GM21737 (cell line): ENCODE measurements around the gene FARP1.
"Not testable (repeated sequence)": the region's sequence is repeated elsewhere in the genome, so short reads cannot be mapped to it uniquely, and the experiment has no call there.

ENCODE experiments used
- ATAC-seq: cut with Tn5 transposase; IDR thresholded peaks from one replicate; pipeline ENCODE4 v1.9.1; 2021; ENCODE audit warnings: mild to moderate bottlenecking, moderate library complexity; ENCODE audit not compliant: unreplicated experiment

Gene FARP1

GRCh38 chr13:98253526-98253925, 110.6 kb downstream of the FARP1 start:
- no peak for ATAC-seq

GRCh38 chr13:98254513-98254912, 111.6 kb downstream of the FARP1 start:
- no peak for ATAC-seq

- no peak for ATAC-seq
These were observed 115.3 kb downstream of the FARP1 start for GRCh38 chr13:98258226-98258625.

GRCh38 chr13:98260357-98261164, 117.7 kb downstream of the FARP1 start:
- ATAC-seq = no peak

- no peak for ATAC-seq
These were observed 118.3 kb downstream of the FARP1 start for GRCh38 chr13:98261165-98261702.

- no peak for ATAC-seq
These were observed 119.4 kb downstream of the FARP1 start for GRCh38 chr13:98262292-98262691.

GRCh38 chr13:98263841-98264240, 120.9 kb downstream of the FARP1 start:
- ATAC-seq = no peak

GRCh38 chr13:98264877-98265276, 122.0 kb downstream of the FARP1 start:
- no peak for ATAC-seq

GRCh38 chr13:98265692-98266551, 123.0 kb downstream of the FARP1 start:
- ATAC-seq = no peak

GRCh38 chr13:98267080-98267912, 124.4 kb downstream of the FARP1 start:
- ATAC-seq = no peak

GRCh38 chr13:98269386-98269785, 126.5 kb downstream of the FARP1 start:
- ATAC-seq = no peak

GRCh38 chr13:98270819-98271218, 127.9 kb downstream of the FARP1 start:
- ATAC-seq = no peak

- not testable (repeated sequence) for ATAC-seq
These were observed 128.8 kb downstream of the FARP1 start for GRCh38 chr13:98271646-98272045.

GRCh38 chr13:98272549-98272948, 129.7 kb downstream of the FARP1 start:
- ATAC-seq = no peak

- ATAC-seq = no peak
These were observed 130.4 kb downstream of the FARP1 start for GRCh38 chr13:98273067-98273823.

GRCh38 chr13:98273824-98274742, 131.2 kb downstream of the FARP1 start:
- no peak for ATAC-seq

GRCh38 chr13:98274921-98275487, 132.1 kb downstream of the FARP1 start:
- no peak for ATAC-seq

GRCh38 chr13:98275681-98276171, 132.8 kb downstream of the FARP1 start:
- no peak for ATAC-seq
